Astrocyte (in vitro differentiated cells and primary cell): ENCODE results near the gene UBE2E1. TPM values are rescaled to one million over a fixed set of nuclear protein-coding genes. Genes with fewer than 3 reads are reported as not detected.
A peak's percentile ranks its signal among the peaks of the same experiment; 100 is the strongest.

ENCODE experiments used
- DNase-seq: peaks from one replicate; pipeline ENCODE4 v3.0.0-alpha.2; 2010; ENCODE audit warnings: low read depth
- FAIRE-seq: peaks from 2 replicates; lab custom pipeline; 2011; peaks lifted over from hg19 to GRCh38; lab: Jason Lieb, UNC
- H2AFZ ChIP-seq: 2 replicates; pipeline ENCODE4 v1.6.0; 2012; ENCODE audit warnings: low read depth, low read length, inconsistent platforms
- H3K27ac ChIP-seq: 2 replicates; pipeline ENCODE4 v1.5.1; 2011; ENCODE audit warnings: low read depth, low read length, inconsistent platforms
- H3K27me3 ChIP-seq: 2 replicates; pipeline ENCODE4 v1.6.0; 2011; ENCODE audit warnings: low read length, inconsistent platforms; ENCODE audit not compliant: insufficient read depth
- H3K36me3 ChIP-seq: 2 replicates; pipeline ENCODE4 v1.5.1; 2011; ENCODE audit warnings: low read length, inconsistent platforms; ENCODE audit not compliant: insufficient read depth
- H3K4me1 ChIP-seq: 2 replicates; pipeline ENCODE4 v1.5.1; 2011; ENCODE audit warnings: low read length, inconsistent platforms; ENCODE audit not compliant: insufficient read depth
- H3K4me2 ChIP-seq: 2 replicates; pipeline ENCODE4 v1.6.0; 2012; ENCODE audit warnings: low read length, inconsistent platforms
- H3K4me3 ChIP-seq: 2 replicates; pipeline ENCODE4 v1.5.1; 2011; ENCODE audit warnings: low read depth, mild to moderate bottlenecking, low read length, inconsistent platforms; ENCODE audit not compliant: insufficient read depth
- H3K79me2 ChIP-seq: 2 replicates; pipeline ENCODE4 v1.6.0; 2012; ENCODE audit warnings: mild to moderate bottlenecking, low read length, inconsistent platforms; ENCODE audit not compliant: insufficient read depth
- H3K9ac ChIP-seq: 2 replicates; pipeline ENCODE4 v1.6.0; 2012; ENCODE audit warnings: mild to moderate bottlenecking, low read length, inconsistent platforms
- H3K9me3 ChIP-seq: 2 replicates; pipeline ENCODE4 v1.5.1; 2012; ENCODE audit warnings: low read depth, mild to moderate bottlenecking, low read length, inconsistent platforms; ENCODE audit not compliant: insufficient read depth
- H4K20me1 ChIP-seq: 2 replicates; pipeline ENCODE4 v1.6.0; 2012; ENCODE audit warnings: low read length, inconsistent platforms; ENCODE audit not compliant: insufficient read depth
- H3K27ac Mint-ChIP-seq: one replicate; pipeline ENCODE4 v1.8.0; 2021; ENCODE audit warnings: mild to moderate bottlenecking, mixed read lengths; ENCODE audit not compliant: unreplicated experiment
- H3K27me3 Mint-ChIP-seq: one replicate; pipeline ENCODE4 v1.8.0; 2021; ENCODE audit warnings: low read depth, mixed read lengths; ENCODE audit not compliant: unreplicated experiment
- H3K36me3 Mint-ChIP-seq: one replicate; pipeline ENCODE4 v1.8.0; 2021; ENCODE audit warnings: low read depth, mixed read lengths; ENCODE audit not compliant: unreplicated experiment
- H3K4me1 Mint-ChIP-seq: one replicate; pipeline ENCODE4 v1.8.0; 2021; ENCODE audit warnings: low read depth, mixed read lengths; ENCODE audit not compliant: unreplicated experiment
- H3K4me3 Mint-ChIP-seq: one replicate; pipeline ENCODE4 v1.8.0; 2021; ENCODE audit warnings: mild to moderate bottlenecking, moderate library complexity, mixed read lengths; ENCODE audit not compliant: unreplicated experiment
- H3K9me3 Mint-ChIP-seq: one replicate; pipeline ENCODE4 v1.8.0; 2021; ENCODE audit warnings: mild to moderate bottlenecking, mixed read lengths; ENCODE audit not compliant: unreplicated experiment
- CTCF ChIP-seq: IDR thresholded peaks from 2 replicates; pipeline ENCODE4 v1.5.1; 2011; ENCODE audit warnings: low read depth, mild to moderate bottlenecking, inconsistent platforms, low read length, moderate library complexity; ENCODE audit not compliant: insufficient read depth
- EZH2 ChIP-seq: IDR thresholded peaks from 2 replicates; pipeline ENCODE4 v1.6.1; 2012; ENCODE audit warnings: mild to moderate bottlenecking, low read length, inconsistent platforms; ENCODE audit not compliant: insufficient read depth
- total RNA-seq: library from RNA; stranded (reverse); gene quantifications from 2 replicates; pipeline ENCODE4 v1.2.1, GENCODE V29; 2021

The UBE2E1 gene
- total RNA-seq, 1 donor from 2014 or later = 150 TPM

- H3K4me3 Mint-ChIP-seq = peak overlapping the region; percentile 98
- no peaks in the 10 kb centered on the region for H3K27me3 Mint-ChIP-seq
- no peak for TF ChIP-seq CTCF
- TF ChIP-seq EZH2 = no peak
- Histone ChIP-seq H3K36me3 (no peaks in the 10 kb centered on the region), H2AFZ (no peak overlapping the region), H3K9me3 (no peaks in the 10 kb centered on the region), H3K27me3 (no peaks in the 10 kb centered on the region), H3K27ac (no peak overlapping the region), H3K4me2 (peak overlapping the region; percentile 17), H4K20me1 (peaks cover 53% of the 10 kb centered on the region), H3K9ac (no peak overlapping the region), H3K4me1 (peaks cover 13% of the 10 kb centered on the region), H3K79me2 (peaks cover 47% of the 10 kb centered on the region), H3K4me3 (no peak overlapping the region)
- peaks cover 1% of the 10 kb centered on the region for H3K36me3 Mint-ChIP-seq
- H3K4me1 Mint-ChIP-seq = peaks cover 47% of the 10 kb centered on the region
- no peak for FAIRE-seq
- H3K9me3 Mint-ChIP-seq = no peaks in the 10 kb centered on the region
- no peak for DNase-seq
- H3K27ac Mint-ChIP-seq = peak overlapping the region; percentile 17
Measured at GRCh38 chr3:23808525-23808924, 2.8 kb downstream of the UBE2E1 start.

GRCh38 chr3:23809294-23809693 is 3.5 kb downstream of the UBE2E1 start:
- Histone ChIP-seq H3K9me3 (no peaks in the 10 kb centered on the region), H3K4me2 (no peak overlapping the region), H3K27ac (no peak overlapping the region), H2AFZ (no peak overlapping the region), H3K9ac (no peak overlapping the region), H3K4me3 (no peak overlapping the region), H4K20me1 (peaks cover 59% of the 10 kb centered on the region), H3K36me3 (no peaks in the 10 kb centered on the region), H3K4me1 (peaks cover 13% of the 10 kb centered on the region), H3K27me3 (no peaks in the 10 kb centered on the region), H3K79me2 (peaks cover 55% of the 10 kb centered on the region)
- FAIRE-seq (no peak), DNase-seq (no peak)
- peaks cover 1% of the 10 kb centered on the region for H3K36me3 Mint-ChIP-seq
- no peaks in the 10 kb centered on the region for H3K9me3 Mint-ChIP-seq
- TF ChIP-seq EZH2 = no peak
- no peak for TF ChIP-seq CTCF
- H3K27ac Mint-ChIP-seq = no peak overlapping the region
- H3K4me3 Mint-ChIP-seq = peak overlapping the region; percentile 96
- no peaks in the 10 kb centered on the region for H3K27me3 Mint-ChIP-seq
- H3K4me1 Mint-ChIP-seq = peaks cover 47% of the 10 kb centered on the region

- peak overlapping the region; percentile 67 for H3K4me3 ChIP-seq
- peak overlapping the region; percentile 85 for H3K9ac ChIP-seq
- Mint-ChIP-seq H3K4me1 (peaks cover 47% of the 10 kb centered on the region), H3K9me3 (no peaks in the 10 kb centered on the region), H3K27me3 (no peaks in the 10 kb centered on the region), H3K27ac (peak overlapping the region; percentile 96), H3K36me3 (peaks cover 1% of the 10 kb centered on the region), H3K4me3 (peak overlapping the region; percentile 96)
- peak overlapping the region; percentile 70 for H2AFZ ChIP-seq
- TF ChIP-seq EZH2 (no peak), CTCF (no peak)
- H3K4me1 ChIP-seq = peaks cover 13% of the 10 kb centered on the region
- FAIRE-seq (no peak), DNase-seq (no peak)
- no peaks in the 10 kb centered on the region for H3K36me3 ChIP-seq
- no peaks in the 10 kb centered on the region for H3K9me3 ChIP-seq
- H4K20me1 ChIP-seq = peaks cover 64% of the 10 kb centered on the region
- H3K27ac ChIP-seq = no peak overlapping the region
- no peaks in the 10 kb centered on the region for H3K27me3 ChIP-seq
- H3K4me2 ChIP-seq = peak overlapping the region; percentile 94
- peaks cover 61% of the 10 kb centered on the region for H3K79me2 ChIP-seq
Measured at GRCh38 chr3:23809840-23810342, 4.1 kb downstream of the UBE2E1 start.
